Mammary microvascular endothelial cell (primary cell): Measurements from ENCODE around the gene NUDT11. TPM values are rescaled to one million over a fixed set of nuclear protein-coding genes. Genes with fewer than 3 reads are reported as not detected.

Experiments used
- total RNA-seq: library from RNA; depleted of rRNA; stranded (reverse); fragments of >200 nt; gene quantifications from 2 replicates; pipeline ENCODE4 v1.2.3, GENCODE V29; 2015

Gene NUDT11
- 0.59 and 1.1 TPM in 2 replicates for total RNA-seq

DNA sequence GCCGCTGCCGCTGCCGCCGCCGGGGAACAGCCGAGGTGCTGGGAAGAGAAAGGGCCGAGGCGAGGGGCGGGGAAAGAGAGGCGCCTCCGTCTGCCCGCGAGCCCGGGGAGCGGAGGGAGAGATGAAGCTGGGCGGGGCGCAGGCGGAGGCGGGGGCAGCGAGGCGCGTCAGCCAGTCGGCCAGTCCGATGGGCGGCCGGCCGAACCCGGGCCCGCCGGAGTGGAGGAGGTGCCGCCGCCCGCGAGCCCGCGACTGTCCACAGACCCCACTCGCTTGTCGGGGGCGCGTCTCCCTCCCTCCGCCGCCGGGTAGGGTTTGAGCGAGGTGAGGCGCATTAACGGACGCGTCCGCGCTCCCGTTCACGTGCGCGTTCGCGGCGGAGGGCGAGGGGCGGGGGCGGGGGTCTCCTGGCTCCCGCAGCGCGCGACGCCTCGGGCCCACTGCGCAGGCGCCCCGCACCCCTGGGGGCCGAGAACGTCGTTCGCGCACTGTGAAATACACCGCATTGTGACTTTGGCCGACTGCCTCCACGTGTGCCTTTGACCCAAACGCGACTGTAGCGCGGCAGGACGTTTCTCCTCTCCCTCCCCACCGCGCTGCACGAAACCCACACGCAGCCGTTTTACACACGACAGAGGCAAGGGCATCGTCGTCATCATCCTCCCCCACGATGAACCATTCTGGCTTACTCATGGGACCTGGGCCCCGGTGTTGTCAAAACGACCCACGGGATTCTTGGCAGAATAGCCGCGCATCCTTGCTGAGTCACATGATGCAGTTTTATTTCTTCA lies at the start of gene NUDT11:
NUDT11 (minus strand) TSS at position 92 of the 791 bp plus-strand sequence. CDS start 148 bp downstream, outside the sequence.

Other genes starting within 250 kb of the NUDT11 start
- 0.20 and 0.69 TPM in 2 replicates for gene NUDT10, start 163.8 kb downstream of the NUDT11 start, total RNA-seq
- not detected in 2 replicates for gene CENPVL3, start 122.3 kb upstream of the NUDT11 start, total RNA-seq
- gene CENPVL2, start 186.2 kb upstream of the NUDT11 start, total RNA-seq: not detected in 2 replicates
- not detected in 2 replicates for gene CENPVL1, start 213.9 kb upstream of the NUDT11 start, total RNA-seq
- 3.4 and 3.5 TPM in 2 replicates for gene GSPT2, start 246.8 kb upstream of the NUDT11 start, total RNA-seq